Measurements from ENCODE around the gene FUT7.

The FUT7 gene

GRCh38 chr9:137014166-137014565 is 17.7 kb downstream of the FUT7 start:
- no peak for DNase-seq (ENCODE audit: low read depth)
- TF ChIP-seq, protein P1, sequence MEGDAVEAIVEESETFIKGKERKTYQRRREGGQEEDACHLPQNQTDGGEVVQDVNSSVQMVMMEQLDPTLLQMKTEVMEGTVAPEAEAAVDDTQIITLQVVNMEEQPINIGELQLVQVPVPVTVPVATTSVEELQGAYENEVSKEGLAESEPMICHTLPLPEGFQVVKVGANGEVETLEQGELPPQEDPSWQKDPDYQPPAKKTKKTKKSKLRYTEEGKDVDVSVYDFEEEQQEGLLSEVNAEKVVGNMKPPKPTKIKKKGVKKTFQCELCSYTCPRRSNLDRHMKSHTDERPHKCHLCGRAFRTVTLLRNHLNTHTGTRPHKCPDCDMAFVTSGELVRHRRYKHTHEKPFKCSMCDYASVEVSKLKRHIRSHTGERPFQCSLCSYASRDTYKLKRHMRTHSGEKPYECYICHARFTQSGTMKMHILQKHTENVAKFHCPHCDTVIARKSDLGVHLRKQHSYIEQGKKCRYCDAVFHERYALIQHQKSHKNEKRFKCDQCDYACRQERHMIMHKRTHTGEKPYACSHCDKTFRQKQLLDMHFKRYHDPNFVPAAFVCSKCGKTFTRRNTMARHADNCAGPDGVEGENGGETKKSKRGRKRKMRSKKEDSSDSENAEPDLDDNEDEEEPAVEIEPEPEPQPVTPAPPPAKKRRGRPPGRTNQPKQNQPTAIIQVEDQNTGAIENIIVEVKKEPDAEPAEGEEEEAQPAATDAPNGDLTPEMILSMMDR (conservative IDR thresholded peaks at IDR 0.05; ENCODE audit: control insufficient read depth, insufficient read depth, low read depth, low read length): no peak
- H3K4me3 ChIP-seq (ENCODE audit: control insufficient read depth, low read depth, low read length): no peak overlapping the region

- H3K4me3 ChIP-seq (ENCODE audit: control insufficient read depth, low read depth, low read length): no peak overlapping the region
- DNase-seq (ENCODE audit: low read depth): no peak
- TF ChIP-seq, protein P1 (conservative IDR thresholded peaks at IDR 0.05; ENCODE audit: control insufficient read depth, insufficient read depth, low read depth, low read length): no peak
Measured at GRCh38 chr9:137013571-137013940, 18.3 kb downstream of the FUT7 start.

GRCh38 chr9:137012694-137013570 is 19.0 kb downstream of the FUT7 start:
- DNase-seq (ENCODE audit: low read depth): no peak
- H3K4me3 ChIP-seq (ENCODE audit: control insufficient read depth, low read depth, low read length): no peak overlapping the region
- TF ChIP-seq, protein P1 (conservative IDR thresholded peaks at IDR 0.05; ENCODE audit: control insufficient read depth, insufficient read depth, low read depth, low read length): no peak

DNA sequence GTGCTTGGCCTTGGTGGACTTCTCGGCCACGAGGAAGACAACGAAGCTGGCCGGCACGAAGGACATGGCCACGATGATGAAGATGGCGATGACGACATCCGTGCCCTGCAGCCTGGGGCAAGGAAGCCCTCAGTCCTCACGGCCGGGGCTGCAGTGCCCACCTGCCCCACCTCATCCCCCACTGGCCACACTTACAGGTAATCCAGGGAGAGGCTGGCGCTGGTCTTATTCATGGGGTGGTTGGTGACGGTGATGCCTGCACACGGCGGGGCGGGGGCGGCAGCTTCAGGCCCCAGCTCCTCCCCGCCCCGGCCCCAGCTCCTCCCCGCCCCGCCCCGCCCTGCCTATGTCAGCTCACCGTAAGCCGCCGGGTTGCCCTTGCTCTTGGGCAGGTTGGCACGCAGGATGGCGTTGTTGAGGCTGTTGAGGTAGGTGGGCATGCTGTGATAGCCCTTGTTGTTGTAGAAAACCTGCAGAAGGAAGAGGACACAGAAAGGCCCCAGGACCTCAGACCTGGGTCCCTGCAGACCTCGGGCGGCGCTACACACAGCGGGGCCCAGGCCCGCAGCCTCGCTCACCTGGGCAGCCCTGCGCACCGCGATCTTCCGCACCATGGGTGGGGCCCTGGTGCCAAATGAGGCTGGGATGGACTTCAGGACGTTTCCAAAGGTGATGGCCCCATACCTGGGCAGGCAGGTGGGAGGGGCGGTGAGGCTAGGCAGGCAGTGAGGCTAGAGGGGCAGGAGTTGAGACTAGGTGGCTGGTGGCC is 19.8 kb downstream of the FUT7 start:
- TF ChIP-seq, protein P1 (conservative IDR thresholded peaks at IDR 0.05; ENCODE audit: control insufficient read depth, insufficient read depth, low read depth, low read length): no peak
- DNase-seq (ENCODE audit: low read depth): no peak
- no peak overlapping the region for H3K4me3 ChIP-seq (ENCODE audit: control insufficient read depth, low read depth, low read length)

GRCh38 chr9:137011156-137011555 is 20.7 kb downstream of the FUT7 start:
- no peak overlapping the region for H3K4me3 ChIP-seq (ENCODE audit: control insufficient read depth, low read depth, low read length)
- TF ChIP-seq, protein P1 (conservative IDR thresholded peaks at IDR 0.05; ENCODE audit: control insufficient read depth, insufficient read depth, low read depth, low read length): no peak
- DNase-seq (ENCODE audit: low read depth): no peak

GRCh38 chr9:137009938-137010732 is 21.8 kb downstream of the FUT7 start:
- no peak for DNase-seq (ENCODE audit: low read depth)
- H3K4me3 ChIP-seq (ENCODE audit: control insufficient read depth, low read depth, low read length): no peak overlapping the region
- TF ChIP-seq, protein P1 (conservative IDR thresholded peaks at IDR 0.05; ENCODE audit: control insufficient read depth, insufficient read depth, low read depth, low read length): no peak

All from fibroblast of mammary gland (primary cell).